H1 (cell line): ENCODE measurements around the gene AGAP1. TPM values are rescaled to one million over a fixed set of nuclear protein-coding genes. Genes with fewer than 3 reads are reported as not detected.

ENCODE experiments used
- CTCF ChIA-PET: fragments of 300-600 bp; sonication (Branson Sonifier 250); formaldehyde crosslinking; loops from one replicate; lab custom pipeline; 2021; ENCODE audit not compliant: partially characterized antibody; lab: Charles Lee
- POLR2A ChIA-PET: fragments of 300-600 bp; sonication (Branson Sonifier 250); formaldehyde crosslinking; loops from one replicate; lab custom pipeline; 2021; ENCODE audit warnings: inconsistent platforms; ENCODE audit not compliant: partially characterized antibody; lab: Charles Lee
- DNase-seq, 2 experiments: peaks; one replicate each; pipeline versions ENCODE4 v3.0.0 to v3.0.0-alpha.2; 2010 to 2022; ENCODE audit warnings: low spot score in 2 of 2, low read depth in 1 of 2, mixed read lengths in 1 of 2
- FAIRE-seq: peaks from 2 replicates; lab custom pipeline; 2011; peaks lifted over from hg19 to GRCh38; lab: Jason Lieb, UNC
- H2AFZ ChIP-seq: 2 replicates; pipeline ENCODE4 v1.8.1; 2012; ENCODE audit warnings: low read length, inconsistent platforms
- H2AK5ac ChIP-seq: 2 replicates; pipeline ENCODE4 v1.6.1; 2013; ENCODE audit warnings: low read depth, low read length
- H2BK120ac ChIP-seq: replicated peaks from 2 replicates; pipeline ENCODE3; 2013; ENCODE audit warnings: low read depth, low read length, inconsistent platforms
- H2BK12ac ChIP-seq: 2 replicates; pipeline ENCODE4 v1.6.1; 2013; ENCODE audit warnings: low read depth, low read length
- H2BK15ac ChIP-seq: 2 replicates; pipeline ENCODE4 v1.6.1; 2013; ENCODE audit warnings: low read length
- H2BK20ac ChIP-seq: 2 replicates; pipeline ENCODE4 v1.6.1; 2013; ENCODE audit warnings: low read length
- H2BK5ac ChIP-seq: 2 replicates; pipeline ENCODE4 v1.6.1; 2013; ENCODE audit warnings: low read depth, low read length
- H3K14ac ChIP-seq: 2 replicates; pipeline ENCODE4 v1.6.1; 2013; ENCODE audit warnings: inconsistent platforms; ENCODE audit not compliant: insufficient read length
- H3K18ac ChIP-seq: 2 replicates; pipeline ENCODE4 v1.6.1; 2013; ENCODE audit warnings: low read length; ENCODE audit errors: extremely low read depth
- H3K23ac ChIP-seq: 2 replicates; pipeline ENCODE4 v1.6.1; 2013; ENCODE audit warnings: inconsistent platforms; ENCODE audit not compliant: insufficient read length
- H3K23me2 ChIP-seq: 2 replicates; pipeline ENCODE4 v1.6.1; 2013; ENCODE audit warnings: low read depth, low read length
- H3K27ac ChIP-seq: 2 replicates; pipeline ENCODE4 v1.6.1; 2011; ENCODE audit warnings: low read depth, low read length, inconsistent platforms
- H3K27me3 ChIP-seq, 4 experiments: replicated peaks in 1 of 4; 1 replicate in 1 of 4; 2 replicates in 3 of 4; pipeline versions ENCODE4 v1.6.1 to v1.8.1; 2011 to 2013; ENCODE audit warnings: low read length in 3 of 4, mild to moderate bottlenecking in 3 of 4, inconsistent platforms in 2 of 4, mixed read lengths in 2 of 4, moderate library complexity in 1 of 4; ENCODE audit not compliant: control insufficient read depth in 3 of 4, insufficient read depth in 3 of 4; ENCODE audit errors: extremely low read depth in 1 of 4
- H3K36me3 ChIP-seq, 4 experiments: 2 replicates each; pipeline versions ENCODE4 v1.6.1 to v1.8.1; 2011 to 2013; ENCODE audit warnings: mild to moderate bottlenecking in 4 of 4, low read length in 3 of 4, moderate library complexity in 2 of 4, control low read depth in 1 of 4, inconsistent platforms in 1 of 4; ENCODE audit not compliant: insufficient read depth in 4 of 4, control insufficient read depth in 2 of 4
- H3K4ac ChIP-seq: replicated peaks from 2 replicates; pipeline ENCODE3; 2013; ENCODE audit warnings: low read length, low read depth, mixed read lengths, inconsistent platforms; ENCODE audit not compliant: insufficient read length
- H3K4me1 ChIP-seq, 4 experiments: replicated peaks in 1 of 4; 1 replicate in 1 of 4; 2 replicates in 3 of 4; pipeline versions ENCODE4 v1.6.1 to v1.8.1; 2011 to 2013; ENCODE audit warnings: low read length in 3 of 4, inconsistent platforms in 2 of 4, mixed read lengths in 1 of 4; ENCODE audit not compliant: insufficient read depth in 4 of 4, control insufficient read depth in 3 of 4
- H3K4me2 ChIP-seq, 2 experiments: 2 replicates each; pipeline versions ENCODE4 v1.6.1 to v1.8.1; 2011 to 2013; ENCODE audit warnings: low read depth in 2 of 2, low read length in 2 of 2, control low read depth in 1 of 2, inconsistent platforms in 1 of 2, mild to moderate bottlenecking in 1 of 2; ENCODE audit not compliant: insufficient read depth in 1 of 2
- H3K4me3 ChIP-seq, 4 experiments: fragments of 200-600, 300-600 bp in 1 of 4; sonication (generic), shearing (Covaris generic), sonication (Bioruptor Twin) in 1 of 4; 2 replicates each; pipeline versions ENCODE4 v1.5.1 to v1.8.1; 2011 to 2016; ENCODE audit warnings: low read length in 4 of 4, low read depth in 3 of 4, control low read depth in 2 of 4, inconsistent platforms in 2 of 4, mild to moderate bottlenecking in 2 of 4, mixed read lengths in 1 of 4, moderate library complexity in 1 of 4; ENCODE audit not compliant: insufficient read depth in 2 of 4; ENCODE audit errors: extremely low read depth in 1 of 4
- H3K56ac ChIP-seq: replicated peaks from 2 replicates; pipeline ENCODE3; 2013; ENCODE audit warnings: low read depth, mild to moderate bottlenecking, mixed read lengths, low read length, inconsistent platforms; ENCODE audit not compliant: insufficient read length
- H3K79me1 ChIP-seq: 2 replicates; pipeline ENCODE4 v1.6.1; 2013; ENCODE audit warnings: low read depth, low read length, control low read depth
- H3K79me2 ChIP-seq, 2 experiments: 2 replicates each; pipeline versions ENCODE4 v1.6.1 to v1.8.1; 2012 to 2013; ENCODE audit warnings: low read length in 2 of 2, mild to moderate bottlenecking in 2 of 2, inconsistent platforms in 1 of 2; ENCODE audit not compliant: insufficient read depth in 2 of 2, control insufficient read depth in 1 of 2
- H3K9ac ChIP-seq, 4 experiments: replicated peaks in 1 of 4; 1 replicate in 1 of 4; 2 replicates in 3 of 4; pipeline versions ENCODE4 v1.6.1 to v1.8.1; 2011 to 2013; ENCODE audit warnings: low read depth in 3 of 4, low read length in 3 of 4, control low read depth in 2 of 4, mild to moderate bottlenecking in 2 of 4, moderate library complexity in 2 of 4, inconsistent platforms in 1 of 4; ENCODE audit errors: extremely low read depth in 1 of 4
- H3K9me3 ChIP-seq, 2 experiments: 2 replicates each; pipeline versions ENCODE4 v1.6.1 to v1.8.1; 2012 to 2013; ENCODE audit warnings: mild to moderate bottlenecking in 2 of 2, moderate library complexity in 2 of 2, control low read depth in 1 of 2, inconsistent platforms in 1 of 2, low read depth in 1 of 2, low read length in 1 of 2, mixed read lengths in 1 of 2; ENCODE audit not compliant: insufficient read depth in 2 of 2
- H4K20me1 ChIP-seq, 2 experiments: replicated peaks in 1 of 2; 2 replicates each; pipeline versions ENCODE3 to v1.8.1; 2011 to 2013; ENCODE audit warnings: inconsistent platforms in 2 of 2, low read length in 2 of 2, mild to moderate bottlenecking in 1 of 2; ENCODE audit not compliant: insufficient read depth in 2 of 2, control insufficient read depth in 1 of 2
- H4K5ac ChIP-seq: 2 replicates; pipeline ENCODE4 v1.6.1; 2013; ENCODE audit warnings: low read length, low read depth, mixed read lengths, inconsistent platforms; ENCODE audit not compliant: insufficient read length
- H4K8ac ChIP-seq: 2 replicates; pipeline ENCODE4 v1.8.0; 2013; ENCODE audit warnings: mild to moderate bottlenecking, moderate library complexity, low read length, inconsistent platforms; ENCODE audit not compliant: insufficient read depth; ENCODE audit errors: extremely low read depth
- H4K91ac ChIP-seq: replicated peaks from 2 replicates; pipeline ENCODE3; 2013; ENCODE audit warnings: low read length, mixed read lengths, inconsistent platforms; ENCODE audit not compliant: insufficient read length
- BRCA1 ChIP-seq: IDR thresholded peaks from 2 replicates; pipeline ENCODE4 v1.6.1; 2012; ENCODE audit warnings: low read depth, low read length, improper control_type of control experiment
- FOSL1 ChIP-seq: IDR thresholded peaks from 2 replicates; pipeline ENCODE4 v1.6.1; 2011; ENCODE audit warnings: mild to moderate bottlenecking, low read depth, low read length, moderate library complexity; ENCODE audit not compliant: insufficient read depth
- HDAC6 ChIP-seq: IDR thresholded peaks from one replicate; pipeline ENCODE4 v1.7.1; 2012; ENCODE audit warnings: low read depth, mild to moderate bottlenecking, inconsistent platforms, low read length, moderate library complexity
- MAFK ChIP-seq: IDR thresholded peaks from 2 replicates; pipeline ENCODE4 v1.6.1; 2012; ENCODE audit warnings: low read depth, mild to moderate bottlenecking, improper control_type of control experiment, low read length
- POU5F1 ChIP-seq: IDR thresholded peaks from 2 replicates; pipeline ENCODE4 v1.6.1; 2011; ENCODE audit warnings: low read depth, mild to moderate bottlenecking, low read length, moderate library complexity
- RNF2 ChIP-seq: fragments of 200-900, 300-1000 bp; sonication (generic); IDR thresholded peaks from 2 replicates; pipeline ENCODE4 v1.7.1; 2016; ENCODE audit warnings: borderline replicate concordance, low read depth, mild to moderate bottlenecking, antibody characterized with exemption, low read length; ENCODE audit not compliant: poor library complexity, severe bottlenecking; ENCODE audit errors: missing control alignments
- SAP30 ChIP-seq: fragments of 300-600 bp; sonication (generic); IDR thresholded peaks from 2 replicates; pipeline ENCODE4 v1.7.1; 2012; ENCODE audit warnings: low read length, moderate library complexity, mild to moderate bottlenecking, inconsistent platforms; ENCODE audit not compliant: insufficient read depth, insufficient replicate concordance
- SIRT6 ChIP-seq: IDR thresholded peaks from one replicate; pipeline ENCODE4 v1.7.1; 2012; ENCODE audit warnings: low read length, inconsistent platforms
- SP1 ChIP-seq: IDR thresholded peaks from 2 replicates; pipeline ENCODE4 v1.6.1; 2011; ENCODE audit warnings: low read depth, low read length
- SP2 ChIP-seq: IDR thresholded peaks from 2 replicates; pipeline ENCODE4 v1.6.1; 2012; ENCODE audit warnings: mild to moderate bottlenecking, low read length, inconsistent platforms
- SUZ12 ChIP-seq: fragments of 200-600 bp; sonication (generic); IDR thresholded peaks from 2 replicates; pipeline ENCODE4 v1.6.1; 2012; ENCODE audit warnings: mild to moderate bottlenecking, inconsistent platforms, low read length, moderate library complexity, mixed read lengths
- TBP ChIP-seq: IDR thresholded peaks from 2 replicates; pipeline ENCODE4 v1.6.1; 2011; ENCODE audit warnings: low read depth, low read length, improper control_type of control experiment
- TEAD4 ChIP-seq: IDR thresholded peaks from 2 replicates; pipeline ENCODE4 v1.6.1; 2012; ENCODE audit warnings: low read depth, low read length, inconsistent platforms, mixed read lengths
- USF2 ChIP-seq: IDR thresholded peaks from 2 replicates; pipeline ENCODE4 v1.6.1; 2011; ENCODE audit warnings: low read length, improper control_type of control experiment
- WGBS, 2 experiments: shearing (Covaris generic) in 1 of 2; methylation state at CpG; one replicate each; pipeline versions ENCODE4 v1.1.6 to v1.1.7; 2013 to 2015; ENCODE audit warnings: low lambda C conversion rate in 2 of 2, mixed read lengths in 2 of 2, inconsistent platforms in 1 of 2, low coverage in 1 of 2, missing lambda C conversion rate in 1 of 2; ENCODE audit not compliant: insufficient replicate concordance in 2 of 2, insufficient coverage in 1 of 2, insufficient read length in 1 of 2; ENCODE audit errors: extremely low coverage in 1 of 2, missing lambda C conversion rate in 1 of 2; 5-methylcytosine and 5-hydroxymethylcytosine counted together
- polyA plus RNA-seq, 7 experiments: library from polyadenylated mRNA; depleted of rRNA in 3 of 7; stranded (reverse) in 5 of 7; unstranded in 2 of 7; fragments of >200 nt in 5 of 7; fragments of 200-250 nt in 2 of 7; gene quantifications; 1 replicate in 5 of 7; 2 replicates in 1 of 7; 4 replicates in 1 of 7; pipeline versions ENCODE4 v1.2.1 to v1.2.3, GENCODE V29; 2011 to 2013; ENCODE audit warnings: missing spikeins in 2 of 7, mixed read lengths in 2 of 7
- total RNA-seq: library from RNA; stranded (reverse); fragmentation: NEBNext Ultra II Directional; extraction: Animal tissue kit (Norgen Biotek cat#: 25700); gene quantifications from 2 replicates; pipeline ENCODE4 v1.2.1, GENCODE V29; 2021

AGAP1 gene
- total and polyA plus RNA-seq, 2 of the 8 experiments (the other 6 are each of a cell fraction or from before 2014, with no cell fraction given): 18.1 to 39.4 TPM

GRCh38 chr2:235857598-235857997 is 363.8 kb downstream of the AGAP1 start:
- Histone ChIP-seq H4K20me1 (peaks cover 0 to 4% of the 10 kb centered on the region in 2 experiments), H3K9ac (no peak overlapping the region), H2BK120ac (no peak overlapping the region), H2BK5ac (no peak overlapping the region), H2BK12ac (no peak overlapping the region), H3K9me3 (no peaks in the 10 kb centered on the region), H3K79me2 (no peaks in the 10 kb centered on the region), H3K4me1 (peaks cover 0 to 5% (median 0%) of the 10 kb centered on the region in 4 experiments; a peak in 4 of 7 replicates), H3K27me3 (no peaks in the 10 kb centered on the region), H3K27ac (no peak overlapping the region), H3K4ac (no peak overlapping the region), H3K14ac (no peak overlapping the region), H3K4me2 (no peak overlapping the region), H4K91ac (no peak overlapping the region), H3K36me3 (no peaks in the 10 kb centered on the region), H2BK20ac (no peak overlapping the region), H4K8ac (no peak overlapping the region), H2AK5ac (no peak overlapping the region), H3K79me1 (0 out of 2 replicates have a peak, but pooled peaks cover 2% of the 10 kb centered on the region), H3K18ac (no peak overlapping the region), H4K5ac (no peak overlapping the region), H2AFZ (no peak overlapping the region), H3K23ac (no peak overlapping the region), H3K23me2 (no peaks in the 10 kb centered on the region), H3K4me3 (no peak overlapping the region), H2BK15ac (no peak overlapping the region), H3K56ac (no peak overlapping the region)
- POLR2A ChIA-PET: no interaction called here
- FAIRE-seq (no peak), DNase-seq (no peak)
- WGBS, 2 experiments: 90% methylated on average over 4 of the region's 4 CpGs; no CpG with 5 or more reads in 1 of the 2 experiments
- CTCF ChIA-PET: interaction anchor here (1.0 kb wide), 1 partner anchor 35 kb away, joined by 3 read pairs; no protein-coding TSS in a partner anchor
- TF ChIP-seq HDAC6: no peak
- TF ChIP-seq POU5F1: no peak
- TF ChIP-seq TBP: no peak
- TF ChIP-seq SUZ12: no peak
- no peak for TF ChIP-seq TEAD4
- TF ChIP-seq USF2: no peak
- TF ChIP-seq SP2: no peak
- no peak for TF ChIP-seq MAFK
- no peak for TF ChIP-seq RNF2
- no peak for TF ChIP-seq SP1
- no peak for TF ChIP-seq SAP30
- TF ChIP-seq FOSL1: no peak
- no peak for TF ChIP-seq SIRT6
- TF ChIP-seq BRCA1: no peak
